Measurements from ENCODE around the gene TP73.

TP73 gene

GRCh38 chr1:3691421-3692204 is 39.3 kb downstream of the TP73 start:
- DNase-seq: no peak

GRCh38 chr1:3692598-3692997 is 40.3 kb downstream of the TP73 start:
- DNase-seq: no peak

DNA sequence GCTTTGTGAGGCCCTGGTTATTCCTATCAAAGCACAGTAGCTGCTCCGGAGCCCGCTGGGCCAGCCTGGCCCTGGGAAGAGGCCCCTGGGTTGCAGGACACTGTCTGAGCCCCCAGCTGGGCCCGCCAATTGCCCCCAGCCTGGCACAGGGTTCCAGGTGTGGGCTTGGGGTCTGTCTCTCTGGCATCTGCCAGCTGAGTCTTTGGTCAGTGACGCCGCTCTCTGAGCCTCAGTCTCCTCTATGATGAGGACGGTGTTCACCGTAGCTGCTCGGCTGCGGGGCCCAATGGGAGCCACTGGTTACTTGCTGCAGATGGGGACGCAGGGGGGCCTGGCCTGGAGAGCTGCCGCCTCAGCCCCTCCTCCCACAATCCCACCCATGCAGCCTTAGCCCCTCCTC is 41.0 kb downstream of the TP73 start:
- DNase-seq: no peak

DNA sequence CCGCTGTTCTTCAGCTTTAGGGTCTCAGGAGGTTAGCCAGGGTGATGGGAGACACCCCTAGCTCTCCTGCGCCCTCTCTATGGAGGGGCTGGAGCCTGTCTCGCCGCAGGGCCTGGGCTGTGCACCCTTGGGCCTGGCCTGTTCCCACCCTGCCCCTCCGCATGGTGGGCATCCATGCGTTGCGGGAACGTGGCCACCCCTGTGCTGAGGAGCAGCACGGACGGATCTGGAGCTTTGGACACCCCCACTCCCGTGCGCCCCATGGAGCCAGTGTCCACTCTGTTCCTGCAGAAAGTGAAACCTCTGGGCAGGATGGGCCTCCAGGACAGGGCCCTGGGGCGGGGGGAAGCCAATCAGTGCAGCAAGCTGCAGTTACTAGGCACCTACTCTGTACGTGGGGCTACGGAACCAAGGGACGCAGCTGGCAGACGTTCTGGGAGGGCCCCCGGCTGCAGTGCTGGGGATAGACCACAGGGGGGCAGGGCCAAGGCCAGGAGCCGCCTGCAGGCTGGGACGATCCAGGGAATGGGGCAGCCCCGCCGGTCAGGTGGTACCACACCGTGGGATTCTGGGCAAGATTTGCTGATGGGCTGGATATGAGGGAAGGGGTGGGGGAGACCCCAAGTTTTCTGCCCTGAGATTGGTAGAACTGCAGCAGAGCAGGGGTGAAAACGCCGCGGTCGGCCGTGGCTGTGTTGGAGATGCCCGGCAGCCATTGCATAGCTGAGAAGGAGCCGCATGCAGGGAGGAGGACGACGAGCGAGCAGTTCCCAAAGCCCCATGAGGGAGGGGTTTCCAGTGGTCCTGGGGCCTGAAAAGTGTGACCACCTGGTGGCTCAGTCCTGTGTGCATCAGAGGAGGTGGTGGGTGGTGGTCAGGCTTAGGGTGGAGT is 43.3 kb downstream of the TP73 start:
- peak; percentile 9 for DNase-seq

DNA sequence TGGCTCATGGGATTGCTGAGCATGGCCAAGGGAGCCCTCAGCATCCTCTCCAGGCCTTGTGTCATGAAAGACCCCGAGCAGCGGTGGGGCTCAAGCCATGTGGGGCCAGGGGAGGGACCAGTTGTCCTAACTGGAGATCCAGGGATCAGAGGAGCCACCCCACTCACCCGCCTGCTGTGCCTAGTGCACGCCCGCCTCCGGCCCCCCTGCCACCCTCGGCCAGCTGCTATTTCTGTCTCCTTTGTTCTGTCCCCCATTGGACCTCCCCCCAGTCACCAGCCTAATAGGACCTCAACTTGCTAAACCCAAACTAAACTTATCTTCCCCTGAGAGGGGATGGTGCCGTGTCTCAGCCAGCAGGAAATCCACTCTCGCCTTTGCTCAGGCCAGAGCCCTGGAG is 44.4 kb downstream of the TP73 start:
- DNase-seq: no peak

GRCh38 chr1:3697104-3697503 is 44.8 kb downstream of the TP73 start:
- no peak for DNase-seq

- no peak for DNase-seq
Observed at GRCh38 chr1:3697810-3698209, 45.5 kb downstream of the TP73 start.

DNA sequence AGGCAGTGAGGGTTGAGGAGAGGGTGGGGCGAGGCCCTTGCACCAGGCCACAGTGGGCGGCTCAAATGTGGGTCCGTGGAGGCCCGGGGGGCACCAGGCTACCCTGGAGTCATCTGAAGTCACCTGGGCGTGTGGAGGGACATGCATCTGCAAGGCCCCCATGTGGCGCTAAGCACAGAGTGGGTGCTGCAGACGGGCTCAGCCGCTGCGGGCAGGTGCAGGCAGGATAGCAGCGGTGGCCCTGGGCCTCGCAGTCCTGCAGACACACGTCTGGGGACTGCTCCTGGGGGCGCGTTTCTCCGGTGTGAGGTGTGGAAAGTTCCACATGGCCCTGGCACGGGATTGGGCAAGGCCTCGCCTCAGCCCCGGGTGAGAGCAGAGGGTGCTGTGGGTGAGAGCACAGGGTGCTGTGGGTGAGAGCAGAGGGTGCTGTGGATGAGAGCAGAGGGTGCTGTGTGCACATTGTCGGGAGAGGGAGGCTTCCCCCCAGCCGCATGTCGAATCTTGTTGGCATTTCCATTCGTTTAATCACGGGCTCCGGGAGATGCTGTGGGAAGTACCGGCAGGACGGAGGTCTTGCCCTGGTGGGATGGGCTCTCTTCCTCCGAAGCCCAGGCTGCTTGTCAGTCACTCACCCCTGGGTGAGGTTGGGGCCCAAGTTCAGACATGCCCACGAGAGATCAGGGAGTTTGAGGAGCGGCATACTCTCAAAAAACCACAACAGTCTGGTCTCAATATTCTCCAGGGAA is 46.5 kb downstream of the TP73 start:
- no peak for DNase-seq

- DNase-seq: no peak
Observed at GRCh38 chr1:3699596-3699995, 47.3 kb downstream of the TP73 start.

DNA sequence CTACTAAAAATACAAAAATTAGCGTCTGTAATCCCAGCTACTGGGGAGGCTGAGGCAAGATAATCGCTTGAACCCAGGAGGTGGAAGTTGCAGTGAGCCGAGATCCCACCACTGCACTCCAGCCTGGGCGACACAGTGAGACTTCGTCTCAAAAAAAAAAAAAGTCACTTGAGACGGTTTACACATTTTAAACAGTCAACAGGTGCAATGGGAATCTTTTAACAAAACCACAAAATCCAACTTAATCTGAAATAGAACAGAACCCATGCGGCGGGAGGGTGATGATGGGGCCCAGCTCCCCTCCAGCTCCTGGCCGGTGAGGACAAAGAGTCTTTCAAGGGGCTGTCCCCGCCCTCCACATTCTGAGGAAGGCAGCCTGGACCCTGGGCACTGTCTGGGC is 48.3 kb downstream of the TP73 start:
- DNase-seq: no peak

DNA sequence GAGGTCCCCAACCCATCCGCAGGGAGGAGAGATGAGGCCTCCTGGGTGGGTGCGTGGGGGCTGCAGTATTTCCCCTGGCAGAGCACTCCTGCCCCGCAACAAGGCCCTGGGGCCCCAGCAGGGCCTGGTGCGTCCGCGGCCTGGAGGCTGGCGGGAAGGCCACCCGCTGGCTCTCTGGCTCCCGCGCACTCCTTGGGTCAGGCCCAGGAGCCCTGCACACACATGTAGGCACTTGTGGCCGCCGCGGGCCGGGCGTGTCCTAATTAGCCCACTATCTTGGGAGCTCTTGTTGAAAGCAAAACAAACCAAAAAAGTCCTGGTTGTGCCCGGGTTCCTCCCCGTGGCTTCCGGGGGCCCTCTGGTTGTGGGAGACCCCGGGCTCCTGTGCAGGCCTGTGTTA is 50.2 kb downstream of the TP73 start:
- DNase-seq: no peak

DNA sequence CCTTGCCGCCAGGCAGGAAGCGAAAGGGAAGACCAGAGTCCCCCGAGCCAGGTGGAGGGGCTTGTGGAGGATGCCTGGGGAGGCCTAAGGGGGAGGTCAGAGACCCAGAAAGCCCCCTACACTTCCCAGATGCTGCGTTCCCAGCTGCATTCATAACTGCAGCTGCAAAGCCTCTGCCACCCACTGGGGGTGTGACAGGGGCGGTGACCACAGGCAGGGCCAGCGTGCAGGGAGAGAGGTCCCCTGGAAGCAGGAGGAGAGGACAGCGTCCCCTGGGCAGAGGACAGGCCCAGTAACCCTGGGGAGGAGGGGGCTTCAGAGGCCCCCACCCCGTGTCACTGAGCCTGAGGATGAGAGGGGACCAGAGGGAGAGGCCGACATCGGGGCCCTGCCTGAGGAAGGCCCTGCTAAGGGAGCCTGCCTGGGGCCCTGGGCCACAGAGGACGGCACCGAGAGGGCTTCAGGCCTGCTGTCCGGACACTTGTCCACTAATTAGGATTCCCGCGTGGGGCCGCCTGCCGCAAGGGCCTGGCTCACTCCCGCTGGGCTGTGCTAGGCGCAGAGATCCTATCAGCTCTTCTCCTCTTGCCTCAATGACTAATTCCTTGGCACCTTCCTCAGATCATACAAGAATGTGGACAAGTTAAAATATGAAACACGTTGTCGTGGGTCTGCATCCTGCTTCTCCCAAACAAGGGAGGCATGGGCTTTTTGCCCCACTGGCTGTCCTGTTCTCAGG is 50.8 kb downstream of the TP73 start:
- DNase-seq: no peak

GRCh38 chr1:3703786-3704371 is 51.6 kb downstream of the TP73 start:
- DNase-seq: no peak

DNA sequence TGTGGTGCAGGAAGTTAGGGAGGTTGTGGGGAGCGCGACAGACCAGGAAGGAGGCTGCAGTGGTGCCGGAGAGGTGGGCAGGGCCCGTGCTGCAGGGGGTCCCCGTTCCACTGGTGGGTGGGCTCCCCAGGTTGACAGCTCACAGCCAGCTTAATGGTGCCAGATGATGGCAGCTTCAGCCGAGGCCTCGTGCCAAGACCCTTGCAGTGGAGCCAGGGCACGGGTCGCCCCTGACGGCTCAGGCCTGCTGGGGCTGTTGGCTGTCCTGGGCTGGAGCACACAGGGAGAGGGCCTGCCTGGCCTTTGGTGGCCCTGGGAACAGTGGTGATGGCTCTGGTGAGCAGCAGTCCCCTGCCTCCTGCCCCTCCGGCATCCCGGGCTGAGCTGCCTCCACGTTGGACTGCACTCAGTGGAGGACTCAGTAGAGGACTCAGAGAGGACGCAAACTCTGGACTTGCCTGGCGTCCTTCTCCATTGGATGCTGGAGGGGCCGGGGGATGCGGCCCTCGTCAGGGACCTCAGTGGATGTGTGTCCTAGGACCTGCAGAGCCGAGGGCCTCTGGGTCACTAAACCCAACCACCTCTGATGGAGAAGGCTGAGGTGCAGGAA is 53.1 kb downstream of the TP73 start:
- DNase-seq: no peak

- DNase-seq: no peak
Observed at GRCh38 chr1:3706651-3707297, 54.5 kb downstream of the TP73 start.

DNA sequence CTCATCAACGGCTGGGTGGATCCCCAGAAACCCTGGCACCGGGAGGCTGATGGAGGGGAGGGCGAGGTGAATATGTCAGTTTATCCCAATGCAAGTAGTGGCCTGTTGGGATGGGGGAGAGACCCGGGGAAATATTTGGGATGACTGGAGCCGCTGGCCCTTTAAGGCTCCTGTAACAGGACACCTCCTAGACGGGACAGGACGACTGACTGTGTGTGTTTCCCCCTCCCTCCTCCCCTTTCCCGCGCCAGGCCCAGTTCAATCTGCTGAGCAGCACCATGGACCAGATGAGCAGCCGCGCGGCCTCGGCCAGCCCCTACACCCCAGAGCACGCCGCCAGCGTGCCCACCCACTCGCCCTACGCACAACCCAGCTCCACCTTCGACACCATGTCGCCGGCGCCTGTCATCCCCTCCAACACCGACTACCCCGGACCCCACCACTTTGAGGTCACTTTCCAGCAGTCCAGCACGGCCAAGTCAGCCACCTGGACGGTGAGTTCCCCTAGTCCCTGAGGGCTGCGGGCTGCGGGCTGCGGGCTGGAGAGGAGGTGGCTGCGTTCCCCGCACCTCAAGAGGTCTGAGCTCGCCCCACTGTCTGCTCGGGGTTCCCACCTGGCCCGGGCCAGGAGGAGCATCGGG is 55.1 kb downstream of the TP73 start:
- DNase-seq: no peak

- no peak for DNase-seq
Observed at GRCh38 chr1:3707939-3708328, 55.6 kb downstream of the TP73 start.

DNA sequence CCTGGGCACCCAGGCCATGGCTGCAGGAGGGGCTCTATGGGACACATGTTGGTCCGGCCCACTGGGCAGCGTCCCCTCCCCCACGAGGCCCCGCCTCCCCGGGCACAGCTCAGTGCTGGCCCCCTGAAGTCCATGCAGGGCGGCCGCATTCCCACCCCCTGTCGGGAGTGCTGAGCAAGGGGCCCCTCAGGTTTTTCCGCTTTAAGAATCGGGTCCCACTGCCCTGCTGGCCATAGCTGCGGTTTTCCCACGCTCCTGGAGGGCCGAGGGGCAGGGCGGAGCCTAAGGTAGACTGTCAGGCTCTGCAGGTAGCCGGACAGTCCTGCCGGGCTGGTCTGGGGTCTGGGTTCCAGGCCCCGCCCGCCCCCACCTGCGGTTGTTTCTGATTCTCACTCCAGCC is 56.5 kb downstream of the TP73 start:
- no peak for DNase-seq

GRCh38 chr1:3710251-3710650 is 57.9 kb downstream of the TP73 start:
- DNase-seq: no peak

DNA sequence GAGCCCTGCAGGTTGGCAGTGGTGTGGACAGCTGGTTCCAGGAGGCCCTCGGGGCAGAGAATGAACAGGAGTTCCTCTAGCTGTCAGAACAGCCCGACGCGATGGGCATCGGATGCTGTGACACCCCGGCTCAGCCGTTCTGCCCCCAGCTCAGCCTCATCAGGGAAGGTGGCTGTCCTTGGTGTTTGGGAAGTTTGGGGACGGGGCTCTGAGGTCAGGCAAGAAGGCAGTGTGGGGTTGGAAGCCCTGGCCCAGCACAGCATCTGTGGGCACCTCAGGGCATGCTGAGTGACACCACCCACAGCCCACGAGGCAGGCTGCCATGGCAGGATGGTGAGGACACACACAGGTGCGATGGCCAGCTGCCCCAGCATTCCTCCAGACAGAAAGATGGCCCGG is 59.1 kb downstream of the TP73 start:
- DNase-seq: no peak
